NOMO-1 treated with dmso at 0.1 percent for 144 hours (cell line): ENCODE results near the gene TIPRL.
"Not testable (repeated sequence)": the region's sequence is repeated elsewhere in the genome, so short reads cannot be mapped to it uniquely, and the experiment has no call there.

Source experiments
- DNase-seq: peaks from one replicate; lab custom pipeline; 2025; ENCODE audit not compliant: unreplicated experiment; lab: John Stamatoyannopoulos, UW

TIPRL gene

GRCh38 chr1:168157638-168158037 lies 21.1 kb upstream of the TIPRL start:
- DNase-seq, result no peak

- no peak for DNase-seq
Measured at GRCh38 chr1:168159251-168159650, 19.5 kb upstream of the TIPRL start.

- no peak for DNase-seq
Measured at GRCh38 chr1:168159979-168160378, 18.8 kb upstream of the TIPRL start.

GRCh38 chr1:168161459-168161858 lies 17.3 kb upstream of the TIPRL start:
- no peak for DNase-seq

GRCh38 chr1:168163670-168164069 lies 15.1 kb upstream of the TIPRL start:
- DNase-seq, result no peak

GRCh38 chr1:168164771-168165170 lies 14.0 kb upstream of the TIPRL start:
- no peak for DNase-seq

- DNase-seq, result no peak
Measured at GRCh38 chr1:168167806-168168205, 11.0 kb upstream of the TIPRL start.

- no peak for DNase-seq
Measured at GRCh38 chr1:168170564-168171508, 7.9 kb upstream of the TIPRL start.

- DNase-seq, result no peak
Measured at GRCh38 chr1:168172250-168172915, 6.4 kb upstream of the TIPRL start.

GRCh38 chr1:168178227-168178637 lies 530 bp upstream of the TIPRL start:
- no peak for DNase-seq

GRCh38 chr1:168179438-168180147 lies 831 bp downstream of the TIPRL start:
- no peak for DNase-seq

- no peak for DNase-seq
Measured at GRCh38 chr1:168180148-168180524, 1.4 kb downstream of the TIPRL start.

GRCh38 chr1:168181063-168181720 lies 2.4 kb downstream of the TIPRL start:
- DNase-seq, result not testable (repeated sequence)

- DNase-seq, result no peak
Measured at GRCh38 chr1:168187177-168187576, 8.4 kb downstream of the TIPRL start.

- DNase-seq, result no peak
Measured at GRCh38 chr1:168190403-168190802, 11.6 kb downstream of the TIPRL start.

GRCh38 chr1:168195199-168196135 lies 16.7 kb downstream of the TIPRL start:
- DNase-seq, result no peak

GRCh38 chr1:168199056-168199455 lies 20.3 kb downstream of the TIPRL start:
- DNase-seq, result no peak

GRCh38 chr1:168202941-168203654 lies 24.3 kb downstream of the TIPRL start:
- DNase-seq, result no peak

- DNase-seq, result no peak
Measured at GRCh38 chr1:168206111-168206510, 27.3 kb downstream of the TIPRL start.
